HG03439 (cell line): ENCODE data around the gene TRPM2.
"Not testable (repeated sequence)": the region's sequence is repeated elsewhere in the genome, so short reads cannot be mapped to it uniquely, and the experiment has no call there.

ENCODE experiments used
- ATAC-seq: cut with Tn5 transposase; IDR thresholded peaks from one replicate; pipeline ENCODE4 v1.9.1; 2021; ENCODE audit warnings: mild to moderate bottlenecking, moderate library complexity; ENCODE audit not compliant: unreplicated experiment

The TRPM2 gene

GRCh38 chr21:44477131-44477530 lies 123.7 kb downstream of the TRPM2 start:
- no peak for ATAC-seq

DNA sequence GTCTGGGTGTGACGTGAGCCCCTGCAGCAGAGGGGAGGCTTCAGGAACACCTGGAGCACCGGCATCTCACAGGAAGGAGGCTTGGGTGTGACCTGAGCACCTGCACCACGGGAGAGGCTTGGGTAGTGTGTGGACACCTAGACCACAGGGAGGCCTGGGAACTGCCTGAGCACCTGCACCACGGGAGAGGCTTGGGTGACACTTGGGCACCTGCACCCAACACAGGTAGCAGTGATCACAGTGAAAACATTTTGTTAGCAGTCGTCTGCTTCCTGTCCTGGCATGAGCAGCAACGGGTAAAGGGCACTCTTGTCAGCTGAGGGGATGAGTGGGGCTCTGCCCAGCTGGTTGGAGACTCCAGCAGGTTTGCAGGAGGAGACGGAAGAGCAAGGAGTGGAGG lies 124.3 kb downstream of the TRPM2 start:
- no peak for ATAC-seq

DNA sequence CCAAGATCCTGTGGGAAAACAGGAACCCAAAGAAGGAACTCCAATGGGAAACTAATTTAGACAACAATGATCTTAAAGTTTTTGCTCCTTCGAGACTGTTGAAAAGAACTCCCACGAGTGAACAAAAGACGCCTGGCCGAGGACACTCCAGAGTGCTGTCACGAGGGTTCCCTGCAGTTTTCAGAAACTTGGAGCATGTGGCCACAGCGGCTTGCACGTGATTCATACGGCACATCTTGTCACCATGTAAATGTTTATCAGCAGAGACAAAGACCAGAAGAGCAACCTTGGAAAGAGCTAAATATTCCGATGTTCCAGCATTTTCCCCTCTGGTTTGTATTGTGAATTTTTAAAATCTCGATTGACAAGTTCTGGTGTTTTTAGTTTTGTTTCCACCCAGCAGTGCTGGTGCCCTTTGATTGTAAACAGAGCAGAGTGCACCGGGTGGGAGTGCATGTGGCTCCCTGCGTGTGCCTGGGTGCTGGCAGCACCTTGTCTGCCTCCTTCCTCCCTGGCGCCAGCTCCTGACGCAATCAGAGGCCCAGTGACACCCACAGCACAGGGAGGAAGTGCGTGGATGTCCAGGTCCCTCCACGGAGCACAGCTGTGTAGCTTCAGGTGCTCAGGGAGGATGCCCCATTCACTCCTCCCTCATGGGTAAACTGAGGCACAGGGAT lies 124.8 kb downstream of the TRPM2 start:
- ATAC-seq: no peak

GRCh38 chr21:44478801-44479167 lies 125.4 kb downstream of the TRPM2 start:
- no peak for ATAC-seq

- ATAC-seq: not testable (repeated sequence)
Measured at GRCh38 chr21:44479556-44480199, 126.3 kb downstream of the TRPM2 start.

DNA sequence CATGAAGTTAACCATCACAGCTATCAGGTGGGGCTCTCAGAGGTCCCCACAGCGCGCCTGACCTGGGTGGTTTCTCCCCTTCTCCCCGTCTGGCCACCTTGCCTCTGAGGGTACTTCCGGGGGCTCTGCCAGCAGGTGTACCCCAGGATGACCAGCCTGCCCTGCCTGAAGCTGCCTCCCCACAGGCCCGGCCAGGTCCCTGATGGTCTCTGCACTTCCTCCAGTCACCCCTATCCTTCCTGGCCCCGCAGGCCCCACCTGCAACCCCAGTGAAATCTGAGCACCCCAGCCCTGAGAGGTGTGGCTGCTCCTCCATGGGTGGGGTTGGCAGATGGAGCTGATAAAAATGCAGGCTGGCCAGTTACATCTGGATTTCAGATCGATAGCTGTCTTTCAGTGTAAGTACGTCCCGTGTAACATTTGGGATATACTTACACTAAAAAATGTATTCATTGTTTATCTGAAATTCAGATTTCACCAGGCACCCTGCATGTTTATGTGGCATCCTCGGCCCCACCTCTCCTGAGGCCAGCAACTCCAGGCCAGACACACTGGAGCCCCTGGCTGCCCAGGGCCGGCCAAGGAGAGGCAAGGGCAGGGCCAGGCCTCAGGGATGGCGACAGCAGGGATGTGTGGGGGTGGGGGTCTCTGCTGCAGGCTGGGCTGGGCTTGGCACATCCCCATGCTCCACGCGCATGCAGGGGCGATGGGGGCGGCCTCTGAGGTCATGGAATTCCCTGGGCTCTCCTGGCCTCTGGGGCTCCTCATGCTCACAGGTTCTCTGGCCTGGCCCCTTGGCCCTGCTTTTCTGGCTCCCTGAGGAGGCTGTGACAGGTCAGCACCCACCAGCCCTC lies 127.0 kb downstream of the TRPM2 start:
- no peak for ATAC-seq

DNA sequence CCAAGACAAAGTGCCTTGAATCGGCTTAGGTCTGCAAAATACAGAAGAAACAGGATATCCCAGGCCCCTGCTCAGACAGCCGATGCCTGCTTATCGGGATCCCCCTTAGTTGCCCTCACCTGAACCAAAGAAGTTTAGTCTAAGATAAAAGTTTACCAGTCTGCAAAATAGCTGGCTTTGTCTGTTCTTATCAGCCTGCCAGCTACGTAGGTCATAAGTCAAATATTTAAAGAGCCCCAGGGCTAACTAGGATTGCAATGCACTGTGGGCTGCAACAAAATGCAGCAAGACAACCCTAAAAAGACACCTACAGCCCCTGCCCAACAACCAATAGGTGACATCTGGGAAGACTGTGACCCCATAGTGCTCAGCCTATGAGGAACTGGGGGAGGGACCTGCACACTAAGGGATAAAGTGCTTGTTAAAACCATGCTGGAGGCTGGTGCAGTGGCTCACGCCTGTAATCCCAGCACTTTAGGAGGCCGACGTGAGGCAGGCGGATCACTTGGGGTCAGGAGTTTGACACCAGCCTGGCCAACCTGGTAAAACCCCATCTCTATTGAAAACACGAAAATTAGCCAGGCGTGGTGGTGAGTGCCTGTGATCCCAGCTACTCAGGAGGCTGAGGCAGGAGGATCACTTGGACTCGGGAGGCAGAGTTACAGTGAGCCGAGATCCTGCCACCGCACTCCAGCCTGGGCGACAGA lies 129.3 kb downstream of the TRPM2 start:
- ATAC-seq: no peak

- ATAC-seq: no peak
Measured at GRCh38 chr21:44483288-44484237, 130.1 kb downstream of the TRPM2 start.

GRCh38 chr21:44484498-44485253 lies 131.3 kb downstream of the TRPM2 start:
- no peak for ATAC-seq

DNA sequence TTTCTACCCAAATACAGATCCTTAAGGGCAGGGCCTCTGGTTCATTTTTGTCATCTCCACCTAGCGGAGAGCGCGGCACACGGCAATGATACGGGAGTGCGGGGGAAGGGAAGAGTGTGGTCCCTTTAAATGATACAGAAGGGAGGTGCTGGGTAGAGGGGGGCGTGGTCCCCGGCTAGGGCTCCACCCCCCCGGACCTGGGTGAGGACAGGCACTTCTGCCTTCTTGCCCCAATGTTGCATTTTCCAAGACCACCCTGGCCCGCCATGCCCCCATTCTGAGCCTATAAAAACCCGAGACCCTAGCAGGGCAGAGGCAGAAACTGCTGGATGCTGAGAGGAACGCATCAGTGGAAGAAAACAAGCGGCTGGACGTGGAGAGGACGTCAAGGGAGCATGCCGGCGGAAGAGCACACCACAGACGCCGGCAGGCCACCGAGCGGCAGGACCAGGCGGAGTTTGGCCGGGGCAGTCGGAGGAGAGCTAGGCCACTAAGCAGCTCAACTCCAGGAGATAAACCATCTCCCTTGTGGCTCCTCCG lies 131.9 kb downstream of the TRPM2 start:
- ATAC-seq: no peak

DNA sequence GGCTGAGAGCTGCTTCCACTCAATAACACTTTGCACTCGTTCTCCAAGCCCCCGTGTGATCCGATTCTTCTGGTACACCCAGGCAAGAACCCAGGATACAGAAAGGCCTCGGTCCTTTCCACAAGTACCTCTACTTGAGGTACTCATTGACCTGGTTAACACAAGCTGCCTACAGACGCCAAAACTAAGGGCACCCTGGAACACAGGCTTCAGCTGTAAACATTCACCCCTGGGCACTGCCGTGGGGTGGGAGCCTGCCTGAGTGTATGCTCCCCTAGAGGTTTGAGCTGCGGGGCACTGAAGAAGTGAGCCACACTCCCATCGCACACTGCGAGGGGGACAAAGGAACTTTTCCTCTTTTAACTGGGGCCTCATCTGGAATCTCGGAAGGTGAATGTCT lies 132.4 kb downstream of the TRPM2 start:
- ATAC-seq: no peak

DNA sequence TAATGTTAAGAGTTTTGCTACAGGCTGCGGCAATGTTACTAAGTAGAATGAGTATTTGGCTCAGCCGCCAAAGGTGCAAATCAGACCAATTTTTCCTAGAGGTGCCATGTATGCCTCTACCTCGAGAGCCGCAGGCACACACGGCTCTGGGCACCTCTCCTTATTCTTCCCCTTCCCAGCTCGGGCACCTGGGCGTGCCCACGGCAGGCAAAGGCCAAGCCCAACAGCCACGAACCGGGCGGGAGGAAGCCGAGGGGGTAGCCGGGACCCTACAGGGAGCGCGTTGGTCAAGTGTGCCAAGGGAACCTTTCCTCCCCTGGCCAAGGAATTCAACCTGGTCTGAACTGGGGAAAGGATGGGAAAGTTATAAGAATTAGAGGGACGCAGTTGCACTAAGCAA lies 132.9 kb downstream of the TRPM2 start:
- no peak for ATAC-seq

DNA sequence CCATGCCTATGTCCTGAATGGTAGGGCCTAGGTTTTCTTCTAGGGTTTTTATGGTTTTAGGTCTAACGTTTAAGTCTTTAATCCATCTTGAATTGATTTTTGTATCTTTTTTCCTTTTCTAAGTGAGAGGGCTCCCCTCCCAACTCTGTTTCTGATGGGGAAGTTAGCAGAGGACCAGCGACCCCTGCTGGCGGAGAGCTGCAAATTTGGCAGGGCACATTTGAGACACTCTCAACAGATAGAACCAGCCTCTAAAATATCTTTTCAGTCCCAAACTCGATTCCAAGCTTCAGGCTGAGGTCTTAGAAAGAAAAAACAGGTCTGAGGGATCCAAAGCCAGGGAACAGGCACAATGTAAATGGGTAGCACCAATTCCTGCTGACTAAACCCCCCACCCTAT lies 134.4 kb downstream of the TRPM2 start:
- no peak for ATAC-seq

- ATAC-seq: no peak
Measured at GRCh38 chr21:44489962-44490361, 136.5 kb downstream of the TRPM2 start.

DNA sequence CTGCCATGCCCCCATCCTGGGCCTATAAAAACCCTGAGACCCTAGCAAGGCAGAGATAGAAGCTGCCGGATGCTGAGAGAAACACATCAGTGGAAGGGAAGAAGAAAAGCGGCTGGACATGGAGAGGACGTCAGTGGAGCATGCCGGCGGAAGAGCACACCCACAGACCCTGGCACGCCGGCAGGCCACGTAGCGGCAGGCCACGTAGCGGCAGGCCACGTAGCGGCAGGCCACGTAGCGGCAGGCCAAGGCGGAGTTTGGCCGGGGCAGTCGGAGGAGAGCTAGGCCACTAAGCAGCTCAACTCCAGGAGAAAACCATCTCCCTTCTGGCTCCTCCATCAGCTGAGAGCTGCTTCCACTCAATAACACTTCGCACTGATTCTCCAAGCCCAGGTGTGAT lies 137.0 kb downstream of the TRPM2 start:
- no peak for ATAC-seq

GRCh38 chr21:44490816-44491215 lies 137.4 kb downstream of the TRPM2 start:
- ATAC-seq: no peak
